ENCODE measurements around the gene MYLK. TPM values are rescaled to one million over a fixed set of nuclear protein-coding genes. Genes with fewer than 3 reads are reported as not detected.
"Not testable (repeated sequence)": the region's sequence is repeated elsewhere in the genome, so short reads cannot be mapped to it uniquely, and the experiment has no call there.

MYLK gene
- total and polyA plus RNA-seq, 5 donors from 2014 or later = 0.07 to 2.9 (median 0.20) TPM; not detected in 1

GRCh38 chr3:123725652-123726400 is 158.3 kb downstream of the MYLK start:
- H3K27ac ChIP-seq (ENCODE audit: insufficient read depth, low read length, poor library complexity, severe bottlenecking) = no peak overlapping the region
- H3K36me3 Mint-ChIP-seq = no peaks in the 10 kb centered on the region

GRCh38 chr3:123724306-123724705 is 159.8 kb downstream of the MYLK start:
- Mint-ChIP-seq H3K4me1 (no peaks in the 10 kb centered on the region), H3K36me3 (no peaks in the 10 kb centered on the region), H3K4me3 (no peak overlapping the region), H3K27me3 (peaks cover 31% of the 10 kb centered on the region), H3K9me3 (peaks cover 0 to 4% (median 0%) of the 10 kb centered on the region in 7 donors), H3K27ac (no peak overlapping the region)
- Histone ChIP-seq H3K27ac (ENCODE audit: insufficient read depth, low read length, poor library complexity, severe bottlenecking) (no peak overlapping the region), H3K27me3 (ENCODE audit: control insufficient read depth, insufficient read depth, low read length) (no peaks in the 10 kb centered on the region), H3K4me3 (ENCODE audit: low read depth, low read length) (no peak overlapping the region), H3K4me1 (ENCODE audit: control insufficient read depth, insufficient read depth, low read length, poor library complexity, severe bottlenecking) (no peaks in the 10 kb centered on the region), H3K36me3 (ENCODE audit: control insufficient read depth, insufficient read depth, low read length) (no peaks in the 10 kb centered on the region), H3K9me3 (ENCODE audit: control insufficient read depth in 2 of 2, low read length in 2 of 2) (no peaks in the 10 kb centered on the region)
- ATAC-seq (ENCODE audit: low read depth in 2 of 2) (no peak), DNase-seq (no peak)

More at GRCh38 chr3:123725652-123726400, 158.3 kb downstream of the MYLK start:
- H3K4me1 Mint-ChIP-seq = no peaks in the 10 kb centered on the region
- Histone ChIP-seq H3K27me3 (ENCODE audit: control insufficient read depth, insufficient read depth, low read length) (no peaks in the 10 kb centered on the region), H3K9me3 (ENCODE audit: control insufficient read depth in 2 of 2, low read length in 2 of 2) (no peaks in the 10 kb centered on the region), H3K4me3 (ENCODE audit: low read depth, low read length) (no peak overlapping the region), H3K4me1 (ENCODE audit: control insufficient read depth, insufficient read depth, low read length, poor library complexity, severe bottlenecking) (no peaks in the 10 kb centered on the region), H3K36me3 (ENCODE audit: control insufficient read depth, insufficient read depth, low read length) (no peaks in the 10 kb centered on the region)
- H3K27ac Mint-ChIP-seq = peak overlapping the region in 1 of 3 donors; percentile 84
- H3K27me3 Mint-ChIP-seq = peaks cover 35% of the 10 kb centered on the region
- peaks cover 0 to 4% (median 0%) of the 10 kb centered on the region in 7 donors for H3K9me3 Mint-ChIP-seq
- no peak for ATAC-seq (ENCODE audit: low read depth in 2 of 2)
- no peak overlapping the region for H3K4me3 Mint-ChIP-seq
- DNase-seq = no peak

GRCh38 chr3:123723522-123724168 is 160.5 kb downstream of the MYLK start:
- DNase-seq (peak; percentile 13 to 69 (median 49)), ATAC-seq (ENCODE audit: low read depth in 2 of 2) (peak; percentile 38 to 50)
- Histone ChIP-seq H3K27me3 (ENCODE audit: control insufficient read depth, insufficient read depth, low read length) (no peaks in the 10 kb centered on the region), H3K36me3 (ENCODE audit: control insufficient read depth, insufficient read depth, low read length) (no peaks in the 10 kb centered on the region), H3K4me1 (ENCODE audit: control insufficient read depth, insufficient read depth, low read length, poor library complexity, severe bottlenecking) (no peaks in the 10 kb centered on the region), H3K4me3 (ENCODE audit: low read depth, low read length) (no peak overlapping the region), H3K9me3 (ENCODE audit: control insufficient read depth in 2 of 2, low read length in 2 of 2) (no peaks in the 10 kb centered on the region), H3K27ac (ENCODE audit: insufficient read depth, low read length, poor library complexity, severe bottlenecking) (no peak overlapping the region)
- H3K9me3 Mint-ChIP-seq = peaks cover 0 to 4% (median 0%) of the 10 kb centered on the region in 7 donors
- no peak overlapping the region for H3K27ac Mint-ChIP-seq
- no peaks in the 10 kb centered on the region for H3K36me3 Mint-ChIP-seq
- H3K4me3 Mint-ChIP-seq = no peak overlapping the region
- no peaks in the 10 kb centered on the region for H3K4me1 Mint-ChIP-seq
- H3K27me3 Mint-ChIP-seq = peaks cover 28% of the 10 kb centered on the region

- DNase-seq (no peak), ATAC-seq (ENCODE audit: low read depth in 2 of 2) (no peak)
- H3K36me3 Mint-ChIP-seq = no peaks in the 10 kb centered on the region
- no peaks in the 10 kb centered on the region for H3K4me1 Mint-ChIP-seq
- Histone ChIP-seq H3K9me3 (ENCODE audit: control insufficient read depth in 2 of 2, low read length in 2 of 2) (no peaks in the 10 kb centered on the region), H3K4me3 (ENCODE audit: low read depth, low read length) (no peak overlapping the region), H3K4me1 (ENCODE audit: control insufficient read depth, insufficient read depth, low read length, poor library complexity, severe bottlenecking) (no peaks in the 10 kb centered on the region), H3K36me3 (ENCODE audit: control insufficient read depth, insufficient read depth, low read length) (no peaks in the 10 kb centered on the region), H3K27me3 (ENCODE audit: control insufficient read depth, insufficient read depth, low read length) (no peaks in the 10 kb centered on the region), H3K27ac (ENCODE audit: insufficient read depth, low read length, poor library complexity, severe bottlenecking) (no peak overlapping the region)
- H3K9me3 Mint-ChIP-seq = peaks cover 0 to 4% (median 0%) of the 10 kb centered on the region in 7 donors
- H3K4me3 Mint-ChIP-seq = no peak overlapping the region
- H3K27ac Mint-ChIP-seq = no peak overlapping the region
- peaks cover 28% of the 10 kb centered on the region for H3K27me3 Mint-ChIP-seq
These were observed 161.1 kb downstream of the MYLK start for GRCh38 chr3:123723070-123723469.

GRCh38 chr3:123722456-123722855 is 161.7 kb downstream of the MYLK start:
- H3K4me1 ChIP-seq (ENCODE audit: control insufficient read depth, insufficient read depth, low read length, poor library complexity, severe bottlenecking) = no peaks in the 10 kb centered on the region
- H3K9me3 ChIP-seq (ENCODE audit: control insufficient read depth in 2 of 2, low read length in 2 of 2) = no peaks in the 10 kb centered on the region
- DNase-seq (no peak), ATAC-seq (ENCODE audit: low read depth in 2 of 2) (no peak)
- H3K36me3 Mint-ChIP-seq = no peaks in the 10 kb centered on the region
- H3K4me3 ChIP-seq (ENCODE audit: low read depth, low read length) = no peak overlapping the region
- no peak overlapping the region for H3K27ac ChIP-seq (ENCODE audit: insufficient read depth, low read length, poor library complexity, severe bottlenecking)
- H3K27ac Mint-ChIP-seq = no peak overlapping the region
- H3K9me3 Mint-ChIP-seq = peaks cover 0 to 1% (median 0%) of the 10 kb centered on the region in 7 donors
- no peaks in the 10 kb centered on the region for H3K4me1 Mint-ChIP-seq
- H3K36me3 ChIP-seq (ENCODE audit: control insufficient read depth, insufficient read depth, low read length) = no peaks in the 10 kb centered on the region
- peaks cover 26% of the 10 kb centered on the region for H3K27me3 Mint-ChIP-seq
- no peaks in the 10 kb centered on the region for H3K27me3 ChIP-seq (ENCODE audit: control insufficient read depth, insufficient read depth, low read length)
- H3K4me3 Mint-ChIP-seq = no peak overlapping the region

- no peaks in the 10 kb centered on the region for H3K4me1 Mint-ChIP-seq
- no peaks in the 10 kb centered on the region for H3K9me3 ChIP-seq (ENCODE audit: control insufficient read depth in 2 of 2, low read length in 2 of 2)
- H3K36me3 Mint-ChIP-seq = no peaks in the 10 kb centered on the region
- peaks cover 24% of the 10 kb centered on the region for H3K27me3 Mint-ChIP-seq
- H3K4me3 ChIP-seq (ENCODE audit: low read depth, low read length) = no peak overlapping the region
- DNase-seq (no peak), ATAC-seq (ENCODE audit: low read depth in 2 of 2) (no peak)
- no peak overlapping the region for H3K27ac ChIP-seq (ENCODE audit: insufficient read depth, low read length, poor library complexity, severe bottlenecking)
- H3K4me1 ChIP-seq (ENCODE audit: control insufficient read depth, insufficient read depth, low read length, poor library complexity, severe bottlenecking) = no peaks in the 10 kb centered on the region
- H3K9me3 Mint-ChIP-seq = peaks cover 0 to 1% (median 0%) of the 10 kb centered on the region in 7 donors
- no peak overlapping the region for H3K27ac Mint-ChIP-seq
- no peaks in the 10 kb centered on the region for H3K36me3 ChIP-seq (ENCODE audit: control insufficient read depth, insufficient read depth, low read length)
- no peaks in the 10 kb centered on the region for H3K27me3 ChIP-seq (ENCODE audit: control insufficient read depth, insufficient read depth, low read length)
- no peak overlapping the region for H3K4me3 Mint-ChIP-seq
These were observed 162.1 kb downstream of the MYLK start for GRCh38 chr3:123722021-123722420.

GRCh38 chr3:123721095-123721689 is 162.9 kb downstream of the MYLK start:
- H3K4me3 ChIP-seq (ENCODE audit: low read depth, low read length); H3K27ac Mint-ChIP-seq; H3K36me3 ChIP-seq (ENCODE audit: control insufficient read depth, insufficient read depth, low read length); H3K4me3 Mint-ChIP-seq; H3K27me3 ChIP-seq (ENCODE audit: control insufficient read depth, insufficient read depth, low read length); DNase-seq; H3K9me3 Mint-ChIP-seq; ATAC-seq (ENCODE audit: low read depth in 2 of 2); H3K9me3 ChIP-seq (ENCODE audit: control insufficient read depth in 2 of 2, low read length in 2 of 2); H3K36me3 Mint-ChIP-seq; H3K4me1 Mint-ChIP-seq; H3K27ac ChIP-seq (ENCODE audit: insufficient read depth, low read length, poor library complexity, severe bottlenecking); H3K4me1 ChIP-seq (ENCODE audit: control insufficient read depth, insufficient read depth, low read length, poor library complexity, severe bottlenecking): not testable (repeated sequence)
- H3K27me3 Mint-ChIP-seq = peaks cover 24% of the 10 kb centered on the region
